BE2C (cell line): ENCODE data around the gene VAV2.
A peak's percentile ranks its signal among the peaks of the same experiment; 100 is the strongest.

ENCODE experiments used
- DNase-seq: peaks from one replicate; pipeline ENCODE4 v3.0.0-alpha.2; 2020
- H3K27me3 ChIP-seq: fragments of 250-450 bp; sonication (Bioruptor Pico); 2 replicates; pipeline ENCODE4 v1.5.1; 2020; ENCODE audit warnings: mild to moderate bottlenecking
- H3K36me3 ChIP-seq: fragments of 250-450 bp; sonication (Bioruptor Pico); 2 replicates; pipeline ENCODE4 v1.5.1; 2020; ENCODE audit warnings: mild to moderate bottlenecking
- H3K4me1 ChIP-seq: fragments of 250-450 bp; sonication (Bioruptor Pico); 2 replicates; pipeline ENCODE4 v1.5.1; 2020
- H3K4me3 ChIP-seq: 2 replicates; pipeline ENCODE4 v1.5.1; 2011; ENCODE audit warnings: low read depth, low read length
- H3K9me3 ChIP-seq: fragments of 250-450 bp; sonication (Bioruptor Pico); 2 replicates; pipeline ENCODE4 v1.5.1; 2020
- TF ChIP-seq, protein P1 (sequence below): IDR thresholded peaks from 2 replicates; pipeline ENCODE4 v1.5.1; 2012; ENCODE audit warnings: mild to moderate bottlenecking, low read depth, low read length

The VAV2 gene

DNA sequence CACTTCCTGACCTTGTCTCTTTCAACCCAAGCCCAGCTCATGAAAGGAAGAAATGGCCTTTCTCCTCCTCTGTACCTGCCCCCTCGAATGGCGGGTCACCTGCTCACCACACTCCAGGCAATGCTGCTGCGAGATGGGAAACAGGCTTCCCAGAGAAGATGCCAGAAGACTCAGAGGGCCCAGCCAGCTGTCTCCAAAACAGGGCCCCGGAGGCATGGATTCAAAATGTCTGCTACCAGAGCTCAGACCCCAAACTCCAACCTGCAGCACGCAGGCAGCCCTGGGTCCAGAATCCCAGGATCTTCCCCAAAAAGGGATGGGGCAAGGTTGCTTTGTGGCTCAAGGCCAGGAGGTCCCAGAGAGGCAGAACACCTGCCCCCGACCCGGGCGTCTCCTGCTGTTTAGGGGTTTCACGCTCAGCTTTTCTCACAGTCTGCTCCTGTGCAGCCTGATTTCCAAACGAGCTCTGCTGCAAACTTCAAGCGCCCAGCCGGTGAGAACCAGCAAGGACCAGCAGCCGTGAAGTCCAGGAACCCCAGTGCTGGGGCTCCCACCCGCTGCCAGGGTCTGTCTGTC lies 42.5 kb downstream of the VAV2 start:
- H3K36me3 ChIP-seq, result peaks cover 9% of the 10 kb centered on the region
- H3K4me1 ChIP-seq, result peaks cover 53% of the 10 kb centered on the region
- no peaks in the 10 kb centered on the region for H3K27me3 ChIP-seq
- no peak overlapping the region for H3K4me3 ChIP-seq
- no peaks in the 10 kb centered on the region for H3K9me3 ChIP-seq
- TF ChIP-seq, protein P1, sequence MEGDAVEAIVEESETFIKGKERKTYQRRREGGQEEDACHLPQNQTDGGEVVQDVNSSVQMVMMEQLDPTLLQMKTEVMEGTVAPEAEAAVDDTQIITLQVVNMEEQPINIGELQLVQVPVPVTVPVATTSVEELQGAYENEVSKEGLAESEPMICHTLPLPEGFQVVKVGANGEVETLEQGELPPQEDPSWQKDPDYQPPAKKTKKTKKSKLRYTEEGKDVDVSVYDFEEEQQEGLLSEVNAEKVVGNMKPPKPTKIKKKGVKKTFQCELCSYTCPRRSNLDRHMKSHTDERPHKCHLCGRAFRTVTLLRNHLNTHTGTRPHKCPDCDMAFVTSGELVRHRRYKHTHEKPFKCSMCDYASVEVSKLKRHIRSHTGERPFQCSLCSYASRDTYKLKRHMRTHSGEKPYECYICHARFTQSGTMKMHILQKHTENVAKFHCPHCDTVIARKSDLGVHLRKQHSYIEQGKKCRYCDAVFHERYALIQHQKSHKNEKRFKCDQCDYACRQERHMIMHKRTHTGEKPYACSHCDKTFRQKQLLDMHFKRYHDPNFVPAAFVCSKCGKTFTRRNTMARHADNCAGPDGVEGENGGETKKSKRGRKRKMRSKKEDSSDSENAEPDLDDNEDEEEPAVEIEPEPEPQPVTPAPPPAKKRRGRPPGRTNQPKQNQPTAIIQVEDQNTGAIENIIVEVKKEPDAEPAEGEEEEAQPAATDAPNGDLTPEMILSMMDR, result no peak
- DNase-seq, result no peak

DNA sequence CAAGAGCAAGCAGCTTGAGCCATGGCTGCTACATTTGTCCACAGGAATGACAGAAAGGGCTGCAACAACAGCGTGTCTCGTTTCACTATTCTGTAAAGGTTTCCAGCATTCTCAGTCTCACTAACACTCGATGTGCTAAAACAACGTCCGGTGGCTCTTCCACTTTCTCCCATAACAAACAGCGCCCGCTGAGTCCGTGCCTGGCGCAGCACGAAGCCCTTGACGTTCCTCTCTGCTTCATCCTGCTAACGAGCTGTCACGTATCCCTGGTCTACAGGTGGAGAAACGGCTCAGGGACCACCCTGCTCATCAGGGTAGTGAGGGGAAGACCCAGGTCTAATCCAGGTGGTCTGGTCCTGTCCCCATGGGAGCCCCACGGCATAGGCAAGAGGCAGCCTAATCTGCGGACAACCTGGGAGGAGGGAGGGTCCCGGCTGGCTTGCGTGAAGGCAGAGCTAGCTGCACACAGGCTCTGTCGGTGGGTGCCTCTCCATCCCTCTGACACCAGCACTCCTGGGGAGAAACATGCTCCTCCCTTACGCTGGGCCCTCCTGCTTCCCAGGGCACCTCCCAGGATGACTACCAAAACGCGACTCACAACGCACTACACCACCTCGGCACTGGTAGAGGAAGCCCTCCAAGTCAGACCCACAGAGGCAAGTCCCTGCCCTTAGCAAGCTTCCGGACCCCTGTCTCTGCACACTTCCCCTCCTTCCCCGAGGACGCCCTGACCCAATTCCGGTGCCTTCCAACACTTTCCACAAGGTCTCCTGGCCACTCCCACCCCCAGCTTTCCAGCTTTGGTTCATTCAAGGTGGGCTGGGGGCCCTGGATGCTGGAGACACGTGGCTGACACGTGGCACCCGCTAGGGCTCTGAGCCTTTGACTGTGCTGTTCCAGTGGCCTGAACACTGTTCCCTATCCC lies 43.3 kb downstream of the VAV2 start:
- TF ChIP-seq, protein P1, result no peak
- peaks cover 9% of the 10 kb centered on the region for H3K36me3 ChIP-seq
- no peaks in the 10 kb centered on the region for H3K27me3 ChIP-seq
- no peak for DNase-seq
- H3K4me3 ChIP-seq, result no peak overlapping the region
- peaks cover 61% of the 10 kb centered on the region for H3K4me1 ChIP-seq
- H3K9me3 ChIP-seq, result no peaks in the 10 kb centered on the region

DNA sequence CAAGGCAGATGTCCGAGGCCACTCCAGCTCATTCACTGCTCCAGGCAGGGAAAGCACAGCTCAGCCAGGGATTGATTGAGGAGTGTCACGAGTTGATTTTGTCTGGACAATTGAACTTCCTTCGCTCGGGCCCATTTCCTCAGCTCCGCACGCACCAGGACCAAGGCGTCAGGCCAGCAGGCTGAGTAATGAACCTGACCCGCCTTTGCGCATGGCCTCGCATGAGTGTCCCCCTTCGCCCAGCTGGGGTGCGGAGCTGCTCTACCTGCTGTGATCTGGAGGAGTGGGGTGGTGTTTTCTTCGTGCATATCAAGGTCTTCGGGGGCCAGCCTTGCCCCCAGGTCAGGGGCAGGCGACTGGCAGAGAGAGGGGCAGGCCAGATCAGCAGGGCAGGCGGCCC lies 44.0 kb downstream of the VAV2 start:
- DNase-seq, result no peak
- Histone ChIP-seq H3K4me1 (peaks cover 66% of the 10 kb centered on the region), H3K4me3 (no peak overlapping the region), H3K36me3 (peaks cover 9% of the 10 kb centered on the region), H3K27me3 (no peaks in the 10 kb centered on the region), H3K9me3 (no peaks in the 10 kb centered on the region)
- TF ChIP-seq, protein P1, result no peak

DNA sequence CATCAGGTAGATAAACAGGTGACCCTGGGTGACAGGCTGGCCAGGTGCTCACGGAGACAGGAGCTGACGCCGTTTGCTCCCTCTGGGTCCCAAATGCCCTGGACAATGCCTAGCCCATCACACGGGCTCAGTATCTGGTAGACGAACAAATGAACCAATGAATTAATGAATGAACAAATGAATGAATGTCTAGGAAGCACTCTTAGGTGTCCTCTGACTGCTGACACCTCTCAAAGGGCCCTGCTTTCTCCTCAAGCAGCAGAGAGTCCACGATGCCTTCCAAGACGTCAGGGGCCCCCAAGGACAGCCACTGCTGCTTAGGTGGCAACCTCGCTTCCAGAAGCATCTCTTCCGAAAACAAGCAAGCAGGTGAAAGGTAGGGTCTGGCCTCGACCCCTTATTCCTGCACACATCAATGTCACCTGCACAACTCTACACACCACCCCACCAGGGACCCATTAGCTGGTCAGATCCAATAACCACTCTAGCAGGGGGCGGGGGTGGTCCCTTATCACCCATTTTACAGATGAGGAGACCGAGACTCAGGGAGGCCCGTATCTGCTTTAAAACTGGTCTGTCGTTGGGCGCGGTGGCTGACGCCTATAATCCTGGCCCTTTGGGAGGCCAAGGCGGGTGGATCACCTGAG lies 45.2 kb downstream of the VAV2 start:
- Histone ChIP-seq H3K27me3 (no peaks in the 10 kb centered on the region), H3K36me3 (peaks cover 10% of the 10 kb centered on the region), H3K9me3 (no peaks in the 10 kb centered on the region), H3K4me3 (no peak overlapping the region), H3K4me1 (peaks cover 78% of the 10 kb centered on the region)
- TF ChIP-seq, protein P1, result no peak
- DNase-seq, result no peak

DNA sequence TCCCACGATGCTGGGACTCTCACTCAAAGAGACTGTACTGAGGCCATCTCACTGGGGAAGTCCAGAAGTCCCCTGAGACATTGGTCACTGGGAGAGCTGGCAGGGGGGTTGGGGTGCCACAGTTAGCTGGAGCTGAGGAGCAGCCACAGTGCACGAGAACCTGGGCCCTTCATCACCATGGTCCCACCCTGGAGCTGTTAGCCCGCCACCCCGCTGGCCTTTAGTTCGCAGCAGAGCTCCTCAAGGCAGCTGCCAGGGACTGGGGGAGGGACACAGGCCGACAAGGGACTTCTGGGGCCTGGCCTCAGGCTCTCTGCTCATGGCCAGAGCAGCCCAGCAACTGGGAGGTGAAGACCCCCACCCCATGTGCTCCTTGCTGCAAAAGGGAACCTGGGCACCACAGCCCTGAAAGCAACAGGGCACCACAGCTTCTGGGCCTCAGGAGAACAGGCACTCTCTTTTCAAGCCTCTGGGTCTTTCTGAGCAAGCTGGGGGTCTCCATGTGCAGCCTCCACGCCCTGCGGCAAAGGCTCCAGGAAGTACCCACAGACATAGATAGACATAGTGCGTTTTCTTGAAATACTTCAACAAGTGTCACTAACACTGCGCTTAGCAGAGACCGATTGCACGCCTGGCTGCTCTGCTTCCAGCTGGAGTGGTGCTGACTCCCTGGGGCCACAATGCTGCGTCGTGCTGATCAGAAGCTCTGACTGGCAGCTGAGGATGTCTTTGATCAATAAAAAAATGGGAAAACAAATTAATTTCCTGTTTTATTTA lies 46.0 kb downstream of the VAV2 start:
- TF ChIP-seq, protein P1, result no peak
- Histone ChIP-seq H3K27me3 (no peaks in the 10 kb centered on the region), H3K9me3 (no peaks in the 10 kb centered on the region), H3K4me3 (no peak overlapping the region), H3K4me1 (peaks cover 75% of the 10 kb centered on the region), H3K36me3 (peaks cover 10% of the 10 kb centered on the region)
- DNase-seq, result peak; percentile 74
